ENCODE data around the gene MAMDC4. TPM values are rescaled to one million over a fixed set of nuclear protein-coding genes. Genes with fewer than 3 reads are reported as not detected.
A peak's percentile ranks its signal among the peaks of the same experiment; 100 is the strongest.

The MAMDC4 gene
- total and polyA plus RNA-seq, 12 donors = 0.57 to 30.6 (median 5.3) TPM

- peak within 1 kb of the TSS; percentile 48 to 100 (median 69) for H3K4me3 ChIP-seq
- TF ChIP-seq POLR2A (IDR thresholded peaks at IDR 0.05) = peak; percentile 62 to 66
- TF ChIP-seq CTCF (IDR thresholded peaks at IDR 0.05) = no peak
- no peaks in the 10 kb centered on the region for H3K36me3 ChIP-seq (replicated peaks in 1 of 2)
- H3K9me3 ChIP-seq (replicated peaks in 1 of 3) = no peaks in the 10 kb centered on the region
- 0 to 3% (median 0%) methylated on average over 15 to 96 of the region's 96 CpGs; no CpG with 5 or more reads in 1 of the 4 donors for WGBS, 4 donors
- peak; percentile 70 to 83 (median 76) for DNase-seq
- peak within 1 kb of the TSS; percentile 39 to 94 (median 85) for H3K27ac ChIP-seq
- peaks cover 9 to 25% of the 10 kb centered on the region in 2 donors for H3K4me1 ChIP-seq (replicated peaks in 1 of 2)
- intact Hi-C loops (cut with DNase I) = no loop called here
- no peaks in the 10 kb centered on the region for H3K27me3 ChIP-seq
Measured at GRCh38 chr9:136807281-136808074, 44.7 kb upstream of the MAMDC4 start, which contains the start of gene RABL6. RABL6 (plus strand) TSS chr9:136807948; CDS start chr9:136808197, 249 bp downstream.

- 0 to 1% (median 0%) methylated on average over 4 to 92 of the region's 93 CpGs; no CpG with 5 or more reads in 1 of the 4 donors for WGBS, 4 donors
- peak in 2 of 7 donors; percentile 40 for DNase-seq
- intact Hi-C loops (cut with DNase I) = no loop called here
- Histone ChIP-seq H3K27me3 (no peaks in the 10 kb centered on the region), H3K4me1 (replicated peaks in 1 of 2) (peaks cover 9 to 25% of the 10 kb centered on the region in 2 donors), H3K4me3 (peak overlapping the region; percentile 48 to 100 (median 66)), H3K36me3 (replicated peaks in 1 of 2) (peaks cover 0 to 4% of the 10 kb centered on the region in 2 donors), H3K9me3 (replicated peaks in 1 of 3) (no peaks in the 10 kb centered on the region), H3K27ac (peak overlapping the region in 4 of 5 donors; percentile 50 to 94 (median 89))
- TF ChIP-seq POLR2A (IDR thresholded peaks at IDR 0.05) (no peak), CTCF (IDR thresholded peaks at IDR 0.05) (peak in 1 of 6 experiments; percentile 5)
Measured at GRCh38 chr9:136808075-136808805, 43.9 kb upstream of the MAMDC4 start.

GRCh38 chr9:136808806-136809158, 43.4 kb upstream of the MAMDC4 start:
- peaks cover 9 to 25% of the 10 kb centered on the region in 2 donors for H3K4me1 ChIP-seq (replicated peaks in 1 of 2)
- intact Hi-C loops (cut with DNase I) = no loop called here
- peak in 1 of 7 donors; percentile 5 for DNase-seq

More at GRCh38 chr9:136808806-136809158, 43.4 kb upstream of the MAMDC4 start:
- TF ChIP-seq CTCF (IDR thresholded peaks at IDR 0.05) = no peak
- TF ChIP-seq POLR2A (IDR thresholded peaks at IDR 0.05) = no peak
- H3K4me3 ChIP-seq = peak overlapping the region in 3 of 4 donors; percentile 62 to 100 (median 71)
- H3K27me3 ChIP-seq = no peaks in the 10 kb centered on the region
- no peaks in the 10 kb centered on the region for H3K9me3 ChIP-seq (replicated peaks in 1 of 3)
- H3K27ac ChIP-seq = peak overlapping the region in 2 of 5 donors; percentile 93 to 94
- 8 to 13% (median 12%) methylated on average over 13 to 14 of the region's 14 CpGs for WGBS, 4 donors
- H3K36me3 ChIP-seq (replicated peaks in 1 of 2) = peaks cover 0 to 4% of the 10 kb centered on the region in 2 donors

Measured in adrenal gland (tissue), 12 donors.